ENCODE data around the gene DPP3.
"Not testable (repeated sequence)": the region's sequence is repeated elsewhere in the genome, so short reads cannot be mapped to it uniquely, and the experiment has no call there.

The DPP3 gene

GRCh38 chr11:66539870-66540213 lies 59.6 kb downstream of the DPP3 start:
- DNase-seq, result no peak

- not testable (repeated sequence) for DNase-seq
Measured at GRCh38 chr11:66540598-66540997, 60.4 kb downstream of the DPP3 start.

- DNase-seq, result no peak
Measured at GRCh38 chr11:66541892-66542291, 61.7 kb downstream of the DPP3 start.

GRCh38 chr11:66542362-66542761 lies 62.1 kb downstream of the DPP3 start:
- DNase-seq, result no peak

- no peak for DNase-seq
Measured at GRCh38 chr11:66543263-66544107, 63.3 kb downstream of the DPP3 start.

- not testable (repeated sequence) for DNase-seq
Measured at GRCh38 chr11:66544952-66545351, 64.7 kb downstream of the DPP3 start.

GRCh38 chr11:66545701-66546367 lies 65.6 kb downstream of the DPP3 start, which contains the start of gene ZDHHC24:
Gene ZDHHC24, minus strand, starts transcription at chr11:66546048. Its CDS starts 45 bp downstream, at chr11:66546003.
- peak; percentile 98 for DNase-seq

GRCh38 chr11:66546368-66546965 lies 66.2 kb downstream of the DPP3 start, which contains the start of gene ACTN3:
Gene ACTN3, plus strand, starts transcription at chr11:66546903. Its CDS starts 35 bp downstream, at chr11:66546938.
- no peak for DNase-seq

- no peak for DNase-seq
Measured at GRCh38 chr11:66546966-66547661, 66.9 kb downstream of the DPP3 start.

- DNase-seq, result no peak
Measured at GRCh38 chr11:66547662-66548009, 67.4 kb downstream of the DPP3 start.

GRCh38 chr11:66548041-66548440 lies 67.8 kb downstream of the DPP3 start:
- no peak for DNase-seq

GRCh38 chr11:66548774-66549630 lies 68.8 kb downstream of the DPP3 start:
- no peak for DNase-seq

GRCh38 chr11:66549696-66550095 lies 69.5 kb downstream of the DPP3 start:
- DNase-seq, result no peak

- no peak for DNase-seq
Measured at GRCh38 chr11:66550887-66551286, 70.7 kb downstream of the DPP3 start.

- no peak for DNase-seq
Measured at GRCh38 chr11:66554602-66555001, 74.4 kb downstream of the DPP3 start.

GRCh38 chr11:66555416-66555815 lies 75.2 kb downstream of the DPP3 start:
- DNase-seq, result no peak

- peak; percentile 24 for DNase-seq
Measured at GRCh38 chr11:66556086-66556485, 75.9 kb downstream of the DPP3 start.

GRCh38 chr11:66557733-66558326 lies 77.6 kb downstream of the DPP3 start:
- no peak for DNase-seq

Measured in NCI-H774 (cell line).